Mononuclear cell (primary cell): ENCODE data around the gene IL17B. TPM values are rescaled to one million over a fixed set of nuclear protein-coding genes. Genes with fewer than 3 reads are reported as not detected.

Source experiments
- H3K27me3 ChIP-seq: 2 replicates; pipeline ENCODE4 v1.6.0; 2011; ENCODE audit warnings: low read length, control low read depth; ENCODE audit not compliant: insufficient read depth
- H3K4me1 ChIP-seq: 2 replicates; pipeline ENCODE4 v1.5.1; 2011; ENCODE audit warnings: mild to moderate bottlenecking, low read length, control low read depth; ENCODE audit not compliant: insufficient read depth
- H3K4me3 ChIP-seq: 2 replicates; pipeline ENCODE4 v1.5.1; 2011; ENCODE audit warnings: mild to moderate bottlenecking, low read length, moderate library complexity
- H3K9me3 ChIP-seq: 2 replicates; pipeline ENCODE4 v1.5.1; 2011; ENCODE audit warnings: low read depth, mild to moderate bottlenecking, control low read depth, low read length
- total RNA-seq: library from RNA; depleted of rRNA; stranded (reverse); fragments of >200 nt; gene quantifications from one replicate; pipeline ENCODE4 v1.2.3, GENCODE V29; 2012

The IL17B gene
- total RNA-seq, 1 donor: not detected

DNA sequence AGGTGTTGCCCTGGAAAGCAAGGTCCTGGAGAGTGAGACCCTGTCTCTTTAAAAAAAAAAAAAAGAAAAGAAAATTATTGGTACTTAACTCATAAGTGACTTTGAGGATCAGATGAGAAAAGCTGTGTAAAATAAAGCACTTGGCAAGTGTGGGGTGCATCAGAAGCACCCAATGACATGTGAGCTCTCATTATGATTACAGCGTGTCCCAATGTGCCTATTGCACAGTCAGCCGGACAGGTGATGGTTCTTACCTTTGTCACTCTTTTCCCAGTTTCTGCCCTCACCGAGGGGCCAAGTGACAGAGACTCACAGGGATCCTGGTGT lies 40.4 kb upstream of the IL17B start:
- Histone ChIP-seq H3K27me3 (no peaks in the 10 kb centered on the region), H3K4me1 (peaks cover 4% of the 10 kb centered on the region), H3K4me3 (no peak overlapping the region), H3K9me3 (no peaks in the 10 kb centered on the region)

DNA sequence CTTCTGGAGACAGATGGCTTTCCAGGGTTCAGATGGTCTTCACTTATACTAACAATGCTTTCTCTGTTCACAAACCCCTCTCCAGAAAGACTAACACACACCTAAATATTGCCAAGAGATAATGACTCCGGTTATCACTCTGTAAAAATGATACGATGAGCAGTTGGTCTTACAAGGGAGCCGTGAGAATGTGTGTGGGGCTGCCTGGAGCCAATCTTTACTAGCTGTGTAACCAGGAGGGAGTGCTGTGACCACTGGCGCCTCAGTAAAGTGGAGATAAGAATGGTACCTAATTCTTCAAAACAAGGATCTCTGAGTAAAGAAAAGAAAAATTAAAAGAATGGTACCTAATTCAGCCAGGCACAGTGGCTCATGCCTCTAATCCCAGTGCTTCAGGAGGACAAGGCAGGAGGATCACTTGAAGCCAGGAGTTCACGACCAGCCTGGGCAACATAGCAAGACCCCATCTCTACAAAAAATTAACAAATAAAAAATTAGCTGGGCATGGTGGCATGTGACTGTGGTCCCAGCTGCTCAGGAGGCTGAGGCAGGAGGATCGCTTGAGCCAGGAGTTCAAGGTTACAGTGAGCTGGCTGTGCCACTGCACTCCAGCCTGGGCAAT lies 39.9 kb upstream of the IL17B start:
- Histone ChIP-seq H3K27me3 (no peaks in the 10 kb centered on the region), H3K4me1 (peaks cover 4% of the 10 kb centered on the region), H3K9me3 (no peaks in the 10 kb centered on the region), H3K4me3 (no peak overlapping the region)

DNA sequence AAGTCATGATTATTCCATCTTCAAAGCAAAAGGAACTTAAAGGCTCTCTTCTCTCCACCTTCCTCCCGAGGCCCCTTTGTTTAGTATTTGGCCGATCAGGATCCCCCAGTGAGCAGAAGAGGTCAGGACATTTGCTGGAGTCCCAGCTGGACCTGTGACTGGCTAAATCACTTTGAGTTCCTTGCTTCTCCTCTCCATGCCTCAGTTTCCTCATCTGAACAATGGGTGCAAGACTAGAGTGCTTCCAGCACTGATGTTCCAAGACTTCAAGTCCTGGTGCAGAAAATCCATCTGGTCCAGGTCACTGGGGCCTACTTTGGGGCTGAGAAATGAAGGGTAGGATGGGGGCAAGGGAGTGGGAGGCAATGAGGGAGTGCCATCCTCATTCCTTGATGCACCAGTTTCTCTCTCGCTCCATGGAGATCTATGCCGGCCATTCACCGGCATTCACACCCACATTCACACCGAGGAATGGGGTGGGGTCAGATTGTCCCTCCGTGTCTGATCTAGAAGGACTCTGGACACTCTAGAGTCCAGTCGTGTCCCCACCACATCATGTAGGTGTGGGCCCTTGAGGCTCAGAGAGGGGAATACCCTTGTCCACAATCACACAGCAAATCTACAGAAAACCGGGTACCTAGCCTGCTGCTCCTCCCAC lies 38.7 kb upstream of the IL17B start:
- H3K4me1 ChIP-seq: peaks cover 4% of the 10 kb centered on the region
- no peak overlapping the region for H3K4me3 ChIP-seq
- H3K9me3 ChIP-seq: no peaks in the 10 kb centered on the region
- no peaks in the 10 kb centered on the region for H3K27me3 ChIP-seq

DNA sequence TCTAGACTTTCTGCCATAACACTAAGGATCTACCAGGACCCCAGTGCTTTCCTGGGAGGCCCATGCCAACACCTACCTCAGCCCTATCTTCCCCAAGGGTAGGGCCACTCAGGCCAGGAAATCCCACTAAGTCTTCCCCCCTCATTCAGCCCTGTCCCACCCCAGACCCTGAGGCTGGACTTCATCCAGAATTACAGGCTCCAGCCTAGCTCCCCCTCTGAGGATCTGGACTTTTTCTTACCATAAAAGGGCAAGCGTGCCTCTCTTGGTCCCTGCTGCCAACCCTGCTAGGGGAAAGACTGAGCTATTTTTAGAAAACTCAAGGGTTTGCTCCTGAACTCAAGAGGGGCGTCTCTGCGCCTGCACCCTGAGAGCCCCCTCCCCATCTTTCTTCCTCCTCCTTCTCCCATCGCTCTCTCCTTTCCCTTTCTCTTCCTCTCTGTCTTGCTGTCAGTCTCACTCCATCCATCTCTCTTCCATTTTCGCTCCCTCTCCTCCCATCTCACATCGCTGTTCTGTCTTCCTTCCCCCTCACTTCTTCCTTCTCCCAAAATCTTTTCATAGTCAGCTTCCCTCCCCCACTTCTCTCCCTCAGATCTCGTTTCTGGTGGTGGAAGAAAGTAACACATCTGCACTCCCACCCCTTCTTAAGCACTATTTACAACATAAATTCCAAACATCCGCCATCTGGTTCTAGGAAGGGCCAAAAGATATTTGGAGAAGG lies 38.1 kb upstream of the IL17B start:
- H3K4me3 ChIP-seq: no peak overlapping the region
- H3K27me3 ChIP-seq: no peaks in the 10 kb centered on the region
- H3K4me1 ChIP-seq: no peaks in the 10 kb centered on the region
- no peaks in the 10 kb centered on the region for H3K9me3 ChIP-seq

DNA sequence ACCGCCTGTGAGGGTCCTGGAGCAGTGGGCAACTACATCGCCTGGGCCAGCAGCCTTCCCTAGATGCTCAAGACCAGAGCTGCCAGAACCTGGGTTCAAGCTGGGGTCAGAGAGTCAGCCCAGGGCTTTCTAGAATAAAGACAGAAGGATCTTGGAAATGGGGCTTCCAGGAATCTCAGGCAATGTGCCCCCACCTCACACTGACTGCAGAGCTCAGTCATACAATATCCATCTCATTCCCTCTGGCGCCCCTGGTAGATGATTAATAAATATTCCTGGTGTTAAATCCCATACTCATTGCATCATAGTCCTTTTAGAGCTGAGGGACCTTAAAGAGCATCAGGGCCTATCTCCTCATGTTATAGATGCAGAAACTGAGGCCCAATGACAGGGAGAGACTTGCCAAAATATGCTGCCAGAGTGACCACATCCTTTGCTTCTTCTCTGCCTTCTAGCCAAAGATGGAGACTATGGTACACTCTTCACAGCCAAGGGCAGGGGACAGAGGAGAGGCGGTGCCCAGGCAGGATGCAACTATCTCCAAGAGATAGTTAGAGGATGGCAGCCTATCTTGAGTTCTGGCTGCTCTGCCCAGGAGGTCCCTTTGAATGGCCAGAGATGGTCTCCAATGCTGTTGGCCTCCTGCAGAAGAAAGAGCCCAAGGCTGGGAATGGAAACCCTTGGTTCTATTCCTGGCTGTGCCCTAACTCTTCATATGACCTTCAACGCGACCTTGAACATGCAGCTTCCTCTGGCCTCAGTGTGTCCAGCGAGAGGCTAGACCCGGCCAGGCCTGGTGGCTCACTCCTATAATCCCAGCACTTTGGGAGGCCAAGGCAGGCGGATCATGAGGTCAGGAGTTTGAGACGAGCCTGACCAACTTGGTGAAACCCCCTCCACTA lies 36.2 kb upstream of the IL17B start:
- no peaks in the 10 kb centered on the region for H3K4me1 ChIP-seq
- no peaks in the 10 kb centered on the region for H3K9me3 ChIP-seq
- H3K27me3 ChIP-seq: no peaks in the 10 kb centered on the region
- no peak overlapping the region for H3K4me3 ChIP-seq

DNA sequence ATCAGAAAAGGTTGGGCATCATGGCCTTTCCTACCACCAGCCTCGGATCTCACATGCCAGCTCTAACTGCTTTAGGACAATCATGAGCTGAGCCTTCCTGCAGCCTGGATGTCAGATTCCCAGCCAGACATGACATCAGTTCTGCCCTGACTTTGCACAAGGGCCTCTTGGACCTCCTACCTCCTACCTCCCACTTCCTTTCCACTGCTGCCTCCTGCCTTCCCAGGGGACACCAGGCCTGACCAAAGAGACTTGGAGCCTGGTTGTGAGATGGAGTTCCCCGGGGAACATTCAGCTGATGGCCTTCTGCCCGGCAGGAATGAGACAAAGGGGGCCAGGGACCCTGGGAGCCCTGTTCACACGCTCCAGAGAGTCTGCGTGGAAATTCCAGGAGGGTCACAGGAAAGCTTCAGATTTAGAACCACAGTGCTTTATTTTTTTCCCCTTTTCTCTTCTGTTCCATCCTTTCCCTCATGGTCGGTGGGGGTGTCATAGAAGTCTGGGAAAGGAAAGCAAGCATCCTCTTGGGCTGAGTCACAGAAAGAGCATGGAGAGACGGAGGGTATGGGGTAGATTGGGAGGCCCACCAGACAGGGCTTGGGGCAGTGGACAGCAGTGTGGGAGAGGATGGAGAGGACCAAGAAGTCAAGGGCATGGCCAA lies 35.4 kb upstream of the IL17B start:
- no peaks in the 10 kb centered on the region for H3K27me3 ChIP-seq
- H3K4me1 ChIP-seq: no peaks in the 10 kb centered on the region
- no peaks in the 10 kb centered on the region for H3K9me3 ChIP-seq
- H3K4me3 ChIP-seq: no peak overlapping the region

DNA sequence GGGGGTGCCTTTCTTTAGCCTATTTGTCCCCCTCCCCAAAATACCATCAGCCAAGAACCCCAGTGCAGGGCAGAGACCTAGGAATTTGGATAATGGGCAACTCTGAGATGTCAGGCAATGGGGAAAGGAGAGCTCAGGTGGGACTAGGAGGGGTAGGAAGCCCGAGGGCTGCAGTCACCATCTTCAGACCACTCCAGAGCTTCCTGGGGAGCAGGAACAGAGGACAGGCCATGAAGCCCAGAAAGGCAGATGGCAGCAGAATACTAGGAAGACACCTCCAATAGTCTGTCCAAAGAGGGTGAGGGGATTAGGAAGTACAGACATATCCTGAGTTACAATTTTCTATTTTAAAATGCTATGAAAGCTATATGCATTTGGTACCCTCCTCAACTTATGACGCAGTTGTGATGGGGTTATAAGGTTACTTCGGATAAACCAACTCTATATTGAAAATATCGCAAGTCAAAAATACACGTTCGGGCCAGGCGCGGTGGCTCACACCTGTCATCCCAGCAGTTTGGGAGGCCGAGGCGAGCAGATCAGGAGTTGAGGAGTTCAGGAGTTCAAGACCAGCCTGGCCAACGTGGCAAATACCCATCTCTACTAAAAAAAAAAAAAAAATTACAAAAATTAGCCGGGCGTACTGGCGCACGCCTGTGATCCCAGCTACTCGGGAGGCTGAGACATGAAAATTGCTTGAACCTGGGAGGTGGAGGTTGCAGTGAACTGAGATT lies 34.6 kb upstream of the IL17B start:
- no peaks in the 10 kb centered on the region for H3K9me3 ChIP-seq
- H3K27me3 ChIP-seq: no peaks in the 10 kb centered on the region
- no peaks in the 10 kb centered on the region for H3K4me1 ChIP-seq
- H3K4me3 ChIP-seq: no peak overlapping the region

DNA sequence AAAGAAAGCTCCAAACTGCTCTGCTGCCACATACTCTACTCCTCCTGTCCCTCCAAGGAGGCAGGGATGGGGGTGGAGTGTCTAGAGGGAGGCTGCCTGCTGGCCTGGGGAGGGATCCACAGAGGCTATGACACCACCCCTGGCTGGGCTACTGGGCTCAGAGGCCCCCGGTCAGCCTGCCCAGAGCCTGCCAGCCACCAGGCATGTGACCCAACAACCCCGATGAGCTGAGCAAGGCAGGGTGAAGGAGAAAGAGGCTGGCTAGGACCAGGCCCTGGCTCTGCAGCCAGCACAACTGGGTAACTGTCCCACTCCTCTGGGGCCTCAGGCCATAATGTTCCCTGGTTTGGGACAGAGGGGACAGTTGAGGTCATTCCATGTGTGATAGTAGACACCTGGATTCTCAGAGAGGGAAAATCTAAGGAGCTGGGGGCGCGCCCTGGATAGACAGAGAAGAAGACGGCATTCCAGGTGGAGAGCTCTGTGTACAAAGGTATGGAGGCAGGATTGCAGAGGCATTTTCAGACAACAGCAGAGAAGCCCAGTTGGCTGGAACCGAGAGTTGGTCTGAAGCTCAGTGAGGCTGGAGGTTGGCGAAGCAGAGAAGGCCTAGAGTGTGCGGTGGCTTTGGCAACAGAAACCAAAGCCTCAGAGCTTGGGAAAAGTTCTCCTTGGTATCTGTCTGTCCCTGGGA lies 33.8 kb upstream of the IL17B start:
- no peak overlapping the region for H3K4me3 ChIP-seq
- H3K9me3 ChIP-seq: no peaks in the 10 kb centered on the region
- no peaks in the 10 kb centered on the region for H3K4me1 ChIP-seq
- no peaks in the 10 kb centered on the region for H3K27me3 ChIP-seq

DNA sequence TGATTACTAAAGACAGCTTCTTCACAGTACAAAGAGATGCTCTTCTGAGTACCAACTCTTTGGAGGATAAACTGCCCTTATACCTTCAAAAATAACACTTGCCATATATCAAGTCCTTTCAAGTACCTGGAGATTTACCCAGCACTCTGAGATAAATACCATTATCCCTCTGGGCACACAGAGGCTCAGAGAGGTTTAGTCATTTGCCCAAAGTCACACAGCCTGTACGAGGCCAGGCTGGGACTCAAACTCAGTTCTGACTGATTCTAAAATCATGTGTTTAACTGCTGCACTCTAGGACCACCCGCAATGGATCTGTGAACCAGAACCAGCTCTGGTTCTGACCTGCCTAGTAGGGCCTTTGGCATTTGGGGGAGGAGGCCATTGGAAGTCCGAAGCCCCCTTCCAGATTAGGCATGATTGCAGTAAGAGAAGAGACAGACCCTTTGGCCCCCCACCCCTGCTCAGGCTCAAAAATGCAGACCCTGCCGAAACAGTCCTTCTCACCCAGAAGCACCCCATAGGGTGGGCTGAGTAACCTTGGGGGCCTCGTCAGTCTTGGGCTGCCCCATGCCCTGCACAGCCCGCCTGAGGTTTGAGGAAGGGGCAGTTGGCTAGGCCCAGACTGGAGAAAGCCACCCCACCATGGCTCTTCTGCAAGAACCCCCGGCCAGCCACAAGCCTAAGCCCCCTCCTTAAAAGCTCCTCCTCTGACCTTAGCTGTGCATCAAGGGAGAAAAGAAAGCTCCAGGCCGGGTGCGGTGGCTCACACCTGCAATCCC lies 32.8 kb upstream of the IL17B start:
- Histone ChIP-seq H3K9me3 (no peaks in the 10 kb centered on the region), H3K4me3 (no peak overlapping the region), H3K27me3 (no peaks in the 10 kb centered on the region), H3K4me1 (no peaks in the 10 kb centered on the region)

DNA sequence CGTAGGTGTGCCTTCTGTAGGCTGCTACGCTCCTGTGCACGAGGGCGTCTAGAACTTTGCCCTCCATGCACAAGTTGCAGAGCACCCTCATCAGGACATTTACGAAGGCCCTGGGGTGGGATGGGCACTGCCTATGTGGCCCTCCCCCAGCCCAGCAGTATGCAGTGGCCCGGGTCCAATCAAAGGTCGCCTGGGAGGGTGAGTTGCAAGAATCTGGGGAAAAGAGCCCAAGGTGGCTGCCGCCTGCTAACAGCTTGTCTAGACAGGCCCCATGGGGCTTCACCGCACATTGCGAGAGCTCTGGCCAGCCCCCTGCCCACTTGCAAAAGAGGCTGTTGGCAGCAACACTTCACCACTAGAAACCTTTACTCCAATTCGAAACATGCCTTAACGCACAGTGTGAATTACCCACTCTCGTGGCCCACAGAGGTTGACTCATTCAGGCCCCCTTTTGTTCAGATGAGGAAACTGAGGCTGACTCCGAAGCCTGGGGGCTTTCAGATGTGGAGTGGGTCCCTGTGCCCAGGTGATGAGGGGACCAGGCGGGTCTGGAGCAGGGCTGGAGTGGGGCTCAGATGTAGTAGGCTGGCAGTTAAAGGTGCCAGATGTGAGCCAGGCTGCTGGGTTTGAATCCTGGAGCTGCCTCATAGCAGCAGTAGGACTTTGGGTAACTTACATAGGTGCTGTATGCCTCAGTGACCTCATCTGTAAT lies 31.8 kb upstream of the IL17B start:
- Histone ChIP-seq H3K9me3 (no peaks in the 10 kb centered on the region), H3K27me3 (no peaks in the 10 kb centered on the region), H3K4me1 (no peaks in the 10 kb centered on the region), H3K4me3 (no peak overlapping the region)

DNA sequence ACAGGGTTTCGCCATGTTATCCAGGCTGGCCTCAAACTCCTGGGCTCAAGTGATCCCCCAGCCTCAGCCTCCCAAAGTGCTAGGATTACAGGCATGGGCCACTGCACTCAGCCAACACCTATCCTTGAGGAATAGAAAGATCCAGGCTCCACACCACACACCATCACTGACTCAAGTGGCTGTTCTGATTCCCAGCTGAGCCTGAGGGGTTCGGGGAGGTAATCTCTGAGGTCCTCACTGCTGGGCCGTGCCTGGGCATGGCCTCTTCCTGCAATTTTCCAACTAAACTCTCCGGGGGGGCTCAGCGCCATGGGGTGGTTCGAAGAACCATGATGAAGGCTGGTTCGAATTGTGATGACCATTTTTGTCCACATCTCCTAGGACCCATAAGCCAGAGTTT lies 31.0 kb upstream of the IL17B start:
- H3K27me3 ChIP-seq: no peaks in the 10 kb centered on the region
- no peak overlapping the region for H3K4me3 ChIP-seq
- no peaks in the 10 kb centered on the region for H3K4me1 ChIP-seq
- H3K9me3 ChIP-seq: no peaks in the 10 kb centered on the region

DNA sequence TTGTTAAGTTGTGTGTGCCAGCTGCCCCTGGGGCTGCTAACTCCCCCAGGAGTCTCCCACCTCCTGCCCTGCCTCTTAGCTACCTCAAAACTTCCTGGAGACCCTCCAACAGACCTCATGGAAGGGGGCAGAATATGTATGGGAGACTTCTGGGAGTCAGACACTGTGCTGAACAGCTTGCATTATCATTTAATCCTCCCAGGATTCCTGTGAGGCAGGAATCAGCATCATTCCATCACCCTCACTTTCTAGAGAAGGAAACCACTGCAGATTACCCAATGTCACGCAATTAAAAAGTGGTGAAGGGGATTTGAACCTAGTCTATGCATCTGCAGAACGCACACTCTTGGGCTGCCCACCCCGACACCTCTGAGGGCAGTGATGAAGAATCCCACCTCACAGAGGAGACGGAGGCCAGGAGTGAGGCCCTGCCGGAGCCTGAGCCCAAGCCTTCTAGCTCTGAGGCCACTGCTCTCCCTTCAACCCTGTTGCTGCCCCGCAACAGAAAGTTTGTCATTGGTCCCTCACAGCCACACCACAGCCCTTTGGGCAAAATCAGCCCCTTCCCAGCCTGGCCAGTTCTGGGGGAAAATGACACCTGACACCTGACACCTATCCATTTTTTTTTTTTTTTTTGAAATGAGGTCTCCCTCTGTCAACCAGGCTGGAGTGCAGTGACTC lies 30.3 kb upstream of the IL17B start:
- Histone ChIP-seq H3K4me1 (no peaks in the 10 kb centered on the region), H3K4me3 (no peak overlapping the region), H3K27me3 (no peaks in the 10 kb centered on the region), H3K9me3 (no peaks in the 10 kb centered on the region)
